ENCODE data around the gene ZNF683.
"Not testable (repeated sequence)": the region's sequence is repeated elsewhere in the genome, so short reads cannot be mapped to it uniquely, and the experiment has no call there.

ZNF683 gene

GRCh38 chr1:26336477-26337205, 35.9 kb downstream of the ZNF683 start:
- no peak for DNase-seq (ENCODE audit: low spot score)

DNA sequence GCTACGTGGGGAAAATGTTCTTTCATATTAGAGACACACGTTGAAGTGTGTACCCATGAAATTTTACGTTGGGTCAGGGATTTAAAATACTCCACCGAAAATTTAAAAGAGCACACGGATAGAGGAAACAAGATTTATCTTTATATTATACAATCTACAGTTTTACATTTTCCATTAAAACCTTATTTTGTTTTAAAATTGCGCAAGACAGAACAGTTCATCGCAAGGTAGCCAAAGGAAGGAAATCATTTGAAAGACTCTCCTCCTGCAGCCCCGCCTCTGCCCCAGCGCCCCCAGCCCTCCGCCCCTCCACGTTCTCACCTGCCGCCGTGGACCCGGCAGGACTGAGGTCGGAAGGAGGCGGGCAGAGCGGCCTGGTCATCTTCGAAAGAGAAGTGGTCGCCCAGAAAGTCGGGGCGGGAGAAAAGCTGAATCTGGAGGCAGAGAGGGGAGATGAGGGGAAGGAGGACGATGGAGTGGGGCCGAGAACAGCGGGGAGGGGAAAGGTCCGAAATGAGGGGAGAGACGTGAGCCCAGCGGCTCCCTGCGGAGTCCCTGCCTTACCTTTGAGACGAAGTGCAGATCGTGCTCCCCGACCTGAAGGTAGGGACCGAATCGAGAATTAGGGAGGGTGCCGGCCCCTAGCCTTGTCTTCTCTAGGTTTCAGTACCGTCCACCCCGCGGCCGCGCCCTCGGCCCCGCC, 36.6 kb downstream of the ZNF683 start:
- DNase-seq (ENCODE audit: low spot score) = no peak

DNA sequence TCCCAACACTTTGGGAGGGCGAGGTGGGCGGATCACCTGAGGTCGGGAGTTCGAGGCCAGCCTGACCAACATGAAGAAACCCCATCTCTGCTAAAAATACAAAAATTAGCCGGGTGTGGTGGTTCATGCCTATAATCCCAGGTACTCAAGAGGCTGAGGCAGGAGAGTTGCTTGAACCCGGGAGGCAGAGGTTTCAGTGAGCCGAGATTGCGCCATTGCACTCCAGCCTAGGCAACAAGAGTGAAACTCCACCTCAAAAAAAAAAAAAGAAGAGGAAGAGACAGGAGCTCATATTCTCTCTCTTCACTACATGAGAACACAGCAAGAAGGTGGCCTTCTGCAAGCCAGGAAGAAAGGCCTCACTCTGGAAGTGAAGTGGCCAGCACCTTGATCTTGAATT, 39.2 kb downstream of the ZNF683 start:
- not testable (repeated sequence) for DNase-seq (ENCODE audit: low spot score)

GRCh38 chr1:26330276-26330675, 42.3 kb downstream of the ZNF683 start:
- no peak for DNase-seq (ENCODE audit: low spot score)

DNA sequence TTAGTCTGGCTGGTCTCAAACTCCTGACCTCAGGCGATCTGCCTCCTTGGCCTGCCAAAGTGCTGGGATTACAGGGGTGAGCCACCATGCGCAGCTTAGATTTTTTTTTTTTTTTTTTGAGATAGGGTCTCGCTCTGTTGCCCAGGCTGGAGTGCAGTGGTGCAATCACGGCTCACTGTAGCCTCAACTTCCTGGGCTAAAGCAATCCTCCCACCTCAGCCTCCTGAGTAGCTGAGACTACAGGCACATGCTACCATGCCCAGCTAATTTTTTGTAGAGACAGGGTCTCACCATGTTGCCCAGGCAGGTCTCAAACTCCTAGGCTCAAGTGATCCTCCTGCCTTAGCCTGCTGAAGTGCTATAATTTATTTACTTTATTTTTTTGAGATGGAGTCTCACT, 43.2 kb downstream of the ZNF683 start:
- DNase-seq (ENCODE audit: low spot score) = not testable (repeated sequence)

DNA sequence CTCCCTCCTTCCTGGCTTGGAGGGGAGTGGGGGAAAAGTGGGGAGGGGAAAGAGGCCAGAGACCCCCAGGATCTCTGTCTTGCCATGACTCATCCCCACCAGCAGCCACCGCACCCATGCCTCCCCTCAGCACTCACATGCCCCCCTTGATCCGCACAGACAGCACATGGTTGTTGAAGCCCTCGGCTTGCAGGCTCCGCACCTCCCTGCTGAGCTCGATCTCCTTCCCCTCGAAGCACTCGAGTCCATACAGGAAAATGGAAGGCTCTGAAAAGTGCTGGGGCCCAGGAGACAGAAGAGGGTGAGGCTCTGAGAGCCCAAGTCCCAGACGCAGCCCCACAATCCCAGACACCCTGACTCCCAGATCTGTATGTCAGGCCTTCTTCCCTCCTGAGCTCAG, 44.0 kb downstream of the ZNF683 start:
- no peak for DNase-seq (ENCODE audit: low spot score)

DNA sequence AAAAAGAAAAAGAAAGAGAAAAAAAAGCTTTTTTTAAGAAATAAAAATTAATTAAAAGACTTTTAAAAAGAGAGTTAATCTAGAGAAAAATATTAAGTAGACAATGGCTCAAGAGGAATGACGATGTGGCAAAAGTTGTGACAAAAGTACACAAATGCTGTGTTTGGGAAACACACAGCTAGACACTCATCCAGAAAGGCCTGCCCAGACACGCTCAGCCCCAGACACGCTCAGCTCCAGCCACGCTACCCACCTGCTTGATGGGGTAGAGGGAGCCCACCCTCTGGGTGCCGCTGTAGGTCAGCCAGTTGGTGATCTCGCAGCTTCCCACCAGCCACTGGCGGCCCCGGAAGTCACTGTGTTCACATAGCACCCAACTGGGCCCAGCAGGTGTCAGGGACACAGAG, 44.6 kb downstream of the ZNF683 start:
- DNase-seq (ENCODE audit: low spot score) = no peak

- DNase-seq (ENCODE audit: low spot score) = no peak
Measured at GRCh38 chr1:26324550-26324949, 48.0 kb downstream of the ZNF683 start.

GRCh38 chr1:26323382-26323781, 49.2 kb downstream of the ZNF683 start:
- DNase-seq (ENCODE audit: low spot score) = no peak

GRCh38 chr1:26322042-26322331, 50.6 kb downstream of the ZNF683 start:
- DNase-seq (ENCODE audit: low spot score) = no peak

GRCh38 chr1:26321315-26322041, 51.1 kb downstream of the ZNF683 start:
- DNase-seq (ENCODE audit: low spot score) = peak; percentile 92

DNA sequence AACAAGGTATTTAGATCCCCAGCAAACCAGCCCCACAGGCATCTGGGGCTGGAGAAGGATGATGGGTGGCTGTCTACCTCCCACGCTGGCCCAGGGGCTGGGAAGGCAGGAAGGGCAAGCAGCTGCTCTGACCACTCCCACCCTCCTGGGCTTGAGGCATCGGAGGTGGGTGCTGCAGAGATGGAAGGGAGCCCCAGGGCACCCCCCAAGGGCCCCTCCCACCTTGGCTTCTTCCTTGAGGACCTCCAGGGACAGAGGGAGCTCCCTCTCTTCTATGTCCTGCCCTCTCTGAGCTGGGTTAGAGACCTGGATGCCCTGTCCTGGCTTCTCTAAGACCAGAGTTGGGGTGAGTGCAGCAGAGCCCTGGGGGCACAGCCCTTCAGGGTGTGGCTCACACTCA, 51.7 kb downstream of the ZNF683 start:
- DNase-seq (ENCODE audit: low spot score) = no peak

GRCh38 chr1:26318338-26319064, 54.0 kb downstream of the ZNF683 start:
- DNase-seq (ENCODE audit: low spot score) = peak; percentile 51

DNA sequence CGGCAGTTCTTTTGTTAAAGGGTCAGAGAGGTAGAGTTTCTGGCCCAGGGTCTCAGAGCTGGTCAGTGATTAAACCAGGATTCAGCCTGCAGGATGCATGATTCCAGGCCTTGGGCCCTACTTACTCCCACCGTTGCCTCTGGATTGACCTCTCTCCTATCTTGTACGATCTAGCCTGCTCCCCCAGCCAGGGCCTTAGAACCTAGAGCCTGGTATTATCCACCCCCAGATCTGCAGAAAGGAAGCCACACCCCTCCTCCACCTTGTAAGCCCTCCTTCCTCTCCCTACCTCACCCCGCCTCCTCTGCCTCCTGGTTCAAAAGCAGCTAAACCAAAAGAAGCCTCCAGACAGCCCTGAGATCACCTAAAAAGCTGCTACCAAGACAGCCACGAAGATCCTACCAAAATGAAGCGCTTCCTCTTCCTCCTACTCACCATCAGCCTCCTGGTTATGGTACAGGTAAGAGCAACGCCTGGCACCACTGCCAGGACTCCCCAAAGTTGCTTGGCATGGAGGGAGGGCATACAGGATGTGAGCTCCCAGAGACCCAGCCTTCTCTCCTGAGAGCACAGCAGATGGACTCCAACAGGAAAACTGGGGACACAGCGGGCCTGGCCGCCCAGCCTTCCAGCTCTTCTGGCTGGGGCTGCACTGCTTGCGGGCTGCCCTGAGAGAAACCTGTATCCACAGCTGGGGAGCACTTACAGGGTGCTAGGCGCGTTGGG, 54.8 kb downstream of the ZNF683 start, which contains the start of gene CD52:
Gene CD52 (plus strand): TSS at position 347 of the 726 bp plus-strand sequence. CDS start 60 bp downstream, at position 407.
- no peak for DNase-seq (ENCODE audit: low spot score)

DNA sequence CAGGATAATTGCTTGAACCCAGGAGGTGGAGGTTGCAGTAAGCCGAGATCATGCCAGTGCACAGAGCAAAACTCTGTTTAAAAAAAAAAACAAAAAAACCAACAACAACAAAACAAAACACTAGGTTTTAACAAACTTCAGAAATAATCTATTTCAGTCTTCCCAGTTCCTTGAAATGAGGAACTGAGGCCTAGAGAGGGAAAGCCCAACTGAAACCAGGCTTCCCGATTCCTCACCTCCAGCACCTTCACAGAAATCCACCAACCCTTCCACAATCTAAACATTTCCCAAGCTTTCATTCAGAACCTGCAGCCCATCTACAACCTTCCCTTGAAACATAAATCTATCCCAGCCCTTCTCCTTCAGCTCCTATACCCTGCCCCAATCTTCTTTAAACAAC, 55.4 kb downstream of the ZNF683 start:
- no peak for DNase-seq (ENCODE audit: low spot score)

GRCh38 chr1:26315874-26316850, 56.4 kb downstream of the ZNF683 start:
- no peak for DNase-seq (ENCODE audit: low spot score)

GRCh38 chr1:26314501-26314900, 58.0 kb downstream of the ZNF683 start:
- no peak for DNase-seq (ENCODE audit: low spot score)
